Gastroesophageal sphincter (tissue), 3 donors: ENCODE results near the gene VEZF1.

Source experiments
- EP300 ChIP-seq: sonication (generic); formaldehyde crosslinking; IDR thresholded peaks from one replicate; pipeline ENCODE4 v1.6.1; 2017; ENCODE audit warnings: antibody characterized with exemption, mild to moderate bottlenecking
- POLR2A ChIP-seq, 2 donors: fragments of 450-650 bp; IDR thresholded peaks; one replicate each; pipeline ENCODE4 v1.6.1; 2017; ENCODE audit warnings: antibody characterized with exemption in 2 of 2, mild to moderate bottlenecking in 2 of 2, moderate library complexity in 1 of 2
- POLR2AphosphoS5 ChIP-seq: sonication (generic); formaldehyde crosslinking; IDR thresholded peaks from one replicate; pipeline ENCODE4 v1.6.1; 2017; ENCODE audit warnings: antibody characterized with exemption
- TF ChIP-seq, protein P1 (sequence below), 4 experiments: fragments of 200-600 bp in 2 of 4; fragments of 450-650 bp in 2 of 4; sonication (generic) in 1 of 4; IDR thresholded peaks; one replicate each; pipeline ENCODE4 v1.5.1; 2017 to 2019; ENCODE audit warnings: antibody characterized with exemption in 4 of 4, mild to moderate bottlenecking in 2 of 4, moderate library complexity in 2 of 4

- TF ChIP-seq POLR2A (IDR thresholded peaks at IDR 0.05) = no peak
- no peak for TF ChIP-seq POLR2AphosphoS5
- TF ChIP-seq, protein P1, sequence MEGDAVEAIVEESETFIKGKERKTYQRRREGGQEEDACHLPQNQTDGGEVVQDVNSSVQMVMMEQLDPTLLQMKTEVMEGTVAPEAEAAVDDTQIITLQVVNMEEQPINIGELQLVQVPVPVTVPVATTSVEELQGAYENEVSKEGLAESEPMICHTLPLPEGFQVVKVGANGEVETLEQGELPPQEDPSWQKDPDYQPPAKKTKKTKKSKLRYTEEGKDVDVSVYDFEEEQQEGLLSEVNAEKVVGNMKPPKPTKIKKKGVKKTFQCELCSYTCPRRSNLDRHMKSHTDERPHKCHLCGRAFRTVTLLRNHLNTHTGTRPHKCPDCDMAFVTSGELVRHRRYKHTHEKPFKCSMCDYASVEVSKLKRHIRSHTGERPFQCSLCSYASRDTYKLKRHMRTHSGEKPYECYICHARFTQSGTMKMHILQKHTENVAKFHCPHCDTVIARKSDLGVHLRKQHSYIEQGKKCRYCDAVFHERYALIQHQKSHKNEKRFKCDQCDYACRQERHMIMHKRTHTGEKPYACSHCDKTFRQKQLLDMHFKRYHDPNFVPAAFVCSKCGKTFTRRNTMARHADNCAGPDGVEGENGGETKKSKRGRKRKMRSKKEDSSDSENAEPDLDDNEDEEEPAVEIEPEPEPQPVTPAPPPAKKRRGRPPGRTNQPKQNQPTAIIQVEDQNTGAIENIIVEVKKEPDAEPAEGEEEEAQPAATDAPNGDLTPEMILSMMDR (IDR thresholded peaks at IDR 0.05) = no peak
- TF ChIP-seq EP300 = no peak
Measured at GRCh38 chr17:57979076-57979475, 9.0 kb downstream of the VEZF1 start.
